Measurements from ENCODE around the gene PSME1.
A peak's percentile ranks its signal among the peaks of the same experiment; 100 is the strongest.

The PSME1 gene

GRCh38 chr14:24179961-24180796, 44.2 kb downstream of the PSME1 start:
- H3K4me3 ChIP-seq (ENCODE audit: low read length) = no peak overlapping the region
- DNase-seq (ENCODE audit: low read depth) = peak; percentile 39
- no peak for TF ChIP-seq CTCF (IDR thresholded peaks at IDR 0.05; ENCODE audit: insufficient read depth, low read depth, low read length, missing control alignments)

GRCh38 chr14:24181371-24182077, 45.5 kb downstream of the PSME1 start:
- no peak for TF ChIP-seq CTCF (IDR thresholded peaks at IDR 0.05; ENCODE audit: insufficient read depth, low read depth, low read length, missing control alignments)
- no peak overlapping the region for H3K4me3 ChIP-seq (ENCODE audit: low read length)
- DNase-seq (ENCODE audit: low read depth) = no peak

- no peak for DNase-seq (ENCODE audit: low read depth)
- no peak for TF ChIP-seq CTCF (IDR thresholded peaks at IDR 0.05; ENCODE audit: insufficient read depth, low read depth, low read length, missing control alignments)
- no peak overlapping the region for H3K4me3 ChIP-seq (ENCODE audit: low read length)
These were observed 46.3 kb downstream of the PSME1 start for GRCh38 chr14:24182110-24182882.

- DNase-seq (ENCODE audit: low read depth) = no peak
- H3K4me3 ChIP-seq (ENCODE audit: low read length) = no peak overlapping the region
- TF ChIP-seq CTCF (IDR thresholded peaks at IDR 0.05; ENCODE audit: insufficient read depth, low read depth, low read length, missing control alignments) = no peak
These were observed 47.1 kb downstream of the PSME1 start for GRCh38 chr14:24183014-24183481.

- DNase-seq (ENCODE audit: low read depth) = no peak
- no peak for TF ChIP-seq CTCF (IDR thresholded peaks at IDR 0.05; ENCODE audit: insufficient read depth, low read depth, low read length, missing control alignments)
- no peak overlapping the region for H3K4me3 ChIP-seq (ENCODE audit: low read length)
These were observed 48.3 kb downstream of the PSME1 start for GRCh38 chr14:24184104-24184970.

- DNase-seq (ENCODE audit: low read depth) = no peak
- no peak overlapping the region for H3K4me3 ChIP-seq (ENCODE audit: low read length)
- TF ChIP-seq CTCF (IDR thresholded peaks at IDR 0.05; ENCODE audit: insufficient read depth, low read depth, low read length, missing control alignments) = no peak
These were observed 49.0 kb downstream of the PSME1 start for GRCh38 chr14:24185026-24185425.
